ENCODE measurements around the gene NAIF1. TPM values are rescaled to one million over a fixed set of nuclear protein-coding genes. Genes with fewer than 3 reads are reported as not detected.

NAIF1 gene
- polyA plus RNA-seq, 3 donors, result 4.6 to 6.5 (median 5.6) TPM

DNA sequence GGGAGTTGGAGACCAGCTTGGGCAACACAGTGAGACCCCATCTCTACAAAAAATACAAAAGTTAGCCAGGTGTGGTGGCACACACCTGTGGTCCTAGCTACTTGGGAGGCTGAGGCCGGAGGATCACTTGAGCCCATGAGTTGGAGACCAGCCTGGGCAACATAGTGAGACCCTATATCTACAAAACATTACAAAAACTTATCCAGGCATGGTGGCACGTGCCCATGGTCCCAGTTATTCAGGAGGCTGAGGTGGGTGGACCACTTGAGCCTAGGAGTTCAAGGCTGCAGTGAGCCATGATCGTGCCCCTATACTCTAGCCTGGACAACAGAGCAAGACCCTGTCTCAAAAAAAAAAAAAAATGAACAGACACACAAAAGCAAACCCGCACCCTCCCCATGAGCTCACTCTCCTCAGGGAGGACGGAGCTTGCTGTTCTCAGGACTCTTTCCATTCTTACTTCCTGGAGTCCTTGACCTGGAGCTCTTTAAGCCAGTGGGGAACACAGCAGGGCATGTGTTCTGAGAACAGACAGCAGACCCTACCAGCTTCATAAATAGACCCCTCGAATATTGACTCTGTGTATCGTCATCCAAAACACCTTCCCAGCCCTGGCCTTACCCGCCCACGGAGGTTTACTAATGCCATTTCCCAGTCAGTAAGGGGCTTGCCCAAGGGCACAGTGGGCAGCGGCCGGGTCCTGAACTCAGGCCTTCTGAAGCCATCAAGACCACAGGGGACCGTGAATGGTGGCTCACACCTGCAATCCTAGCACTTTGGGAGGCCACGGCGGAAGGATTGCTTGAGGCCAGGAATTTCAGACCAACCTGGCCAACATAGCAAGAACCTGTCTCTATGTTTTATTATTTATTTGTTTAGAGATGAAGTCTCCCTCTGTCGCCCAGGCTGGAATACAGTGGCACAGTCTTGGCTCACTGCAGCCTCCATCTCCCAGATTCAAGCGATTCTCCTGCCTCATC, 49.3 kb upstream of the NAIF1 start:
- Histone ChIP-seq H3K4me3 (replicated peaks in 1 of 3; ENCODE audit: low read depth in 2 of 3, low read length in 3 of 3) (no peak overlapping the region), H3K27me3 (ENCODE audit: control insufficient read depth in 2 of 2, insufficient read depth in 2 of 2, low read length in 2 of 2) (no peaks in the 10 kb centered on the region), H3K36me3 (replicated peaks in 1 of 2; ENCODE audit: control insufficient read depth in 1 of 2, insufficient read depth in 2 of 2, low read length in 2 of 2) (peaks cover 10 to 15% of the 10 kb centered on the region in 2 donors), H3K4me2 (replicated peaks; ENCODE audit: extremely low read depth, low read length, poor library complexity, severe bottlenecking) (no peak overlapping the region), H3K4me1 (ENCODE audit: control insufficient read depth in 1 of 2, insufficient read depth in 2 of 2, low read length in 2 of 2) (peaks cover 8 to 17% of the 10 kb centered on the region in 2 donors), H3K9ac (ENCODE audit: insufficient read depth, low read length, poor library complexity, severe bottlenecking) (no peak overlapping the region), H3K27ac (ENCODE audit: low read depth in 1 of 2, low read length in 2 of 2) (no peak overlapping the region), H3K9me3 (replicated peaks in 1 of 2; ENCODE audit: control insufficient read depth in 1 of 2, insufficient read depth in 1 of 2, low read length in 2 of 2) (no peaks in the 10 kb centered on the region), H3K79me2 (ENCODE audit: insufficient read depth, low read length) (no peaks in the 10 kb centered on the region), H2AFZ (ENCODE audit: insufficient read depth, low read depth, low read length, poor library complexity, severe bottlenecking) (no peak overlapping the region), H4K20me1 (ENCODE audit: insufficient read depth, low read length) (no peaks in the 10 kb centered on the region)
- peaks cover 15% of the 10 kb centered on the region for H3K4me1 Mint-ChIP-seq
- TF ChIP-seq, protein P1, sequence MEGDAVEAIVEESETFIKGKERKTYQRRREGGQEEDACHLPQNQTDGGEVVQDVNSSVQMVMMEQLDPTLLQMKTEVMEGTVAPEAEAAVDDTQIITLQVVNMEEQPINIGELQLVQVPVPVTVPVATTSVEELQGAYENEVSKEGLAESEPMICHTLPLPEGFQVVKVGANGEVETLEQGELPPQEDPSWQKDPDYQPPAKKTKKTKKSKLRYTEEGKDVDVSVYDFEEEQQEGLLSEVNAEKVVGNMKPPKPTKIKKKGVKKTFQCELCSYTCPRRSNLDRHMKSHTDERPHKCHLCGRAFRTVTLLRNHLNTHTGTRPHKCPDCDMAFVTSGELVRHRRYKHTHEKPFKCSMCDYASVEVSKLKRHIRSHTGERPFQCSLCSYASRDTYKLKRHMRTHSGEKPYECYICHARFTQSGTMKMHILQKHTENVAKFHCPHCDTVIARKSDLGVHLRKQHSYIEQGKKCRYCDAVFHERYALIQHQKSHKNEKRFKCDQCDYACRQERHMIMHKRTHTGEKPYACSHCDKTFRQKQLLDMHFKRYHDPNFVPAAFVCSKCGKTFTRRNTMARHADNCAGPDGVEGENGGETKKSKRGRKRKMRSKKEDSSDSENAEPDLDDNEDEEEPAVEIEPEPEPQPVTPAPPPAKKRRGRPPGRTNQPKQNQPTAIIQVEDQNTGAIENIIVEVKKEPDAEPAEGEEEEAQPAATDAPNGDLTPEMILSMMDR (IDR thresholded peaks at IDR 0.05), result no peak
- no peak for DNase-seq
- peaks cover 17 to 32% of the 10 kb centered on the region in 2 donors for H3K36me3 Mint-ChIP-seq
- no peak overlapping the region for H3K4me3 Mint-ChIP-seq
- peaks cover 2 to 6% (median 3%) of the 10 kb centered on the region in 3 donors for H3K27me3 Mint-ChIP-seq (ENCODE audit: low read depth in 3 of 3)
- intact Hi-C loops (cut with micrococcal nuclease), result loop anchor here in 1 of 2 donors (5.0 kb wide), 1 partner anchor 174 kb away; no protein-coding TSS in a partner anchor
- peaks cover 0 to 2% (median 0%) of the 10 kb centered on the region in 7 donors for H3K9me3 Mint-ChIP-seq
- peak overlapping the region; percentile 43 to 88 (median 66) for H3K27ac Mint-ChIP-seq
- WGBS (ENCODE audit: insufficient coverage), result 95% methylated on average over 6 of the region's 16 CpGs

DNA sequence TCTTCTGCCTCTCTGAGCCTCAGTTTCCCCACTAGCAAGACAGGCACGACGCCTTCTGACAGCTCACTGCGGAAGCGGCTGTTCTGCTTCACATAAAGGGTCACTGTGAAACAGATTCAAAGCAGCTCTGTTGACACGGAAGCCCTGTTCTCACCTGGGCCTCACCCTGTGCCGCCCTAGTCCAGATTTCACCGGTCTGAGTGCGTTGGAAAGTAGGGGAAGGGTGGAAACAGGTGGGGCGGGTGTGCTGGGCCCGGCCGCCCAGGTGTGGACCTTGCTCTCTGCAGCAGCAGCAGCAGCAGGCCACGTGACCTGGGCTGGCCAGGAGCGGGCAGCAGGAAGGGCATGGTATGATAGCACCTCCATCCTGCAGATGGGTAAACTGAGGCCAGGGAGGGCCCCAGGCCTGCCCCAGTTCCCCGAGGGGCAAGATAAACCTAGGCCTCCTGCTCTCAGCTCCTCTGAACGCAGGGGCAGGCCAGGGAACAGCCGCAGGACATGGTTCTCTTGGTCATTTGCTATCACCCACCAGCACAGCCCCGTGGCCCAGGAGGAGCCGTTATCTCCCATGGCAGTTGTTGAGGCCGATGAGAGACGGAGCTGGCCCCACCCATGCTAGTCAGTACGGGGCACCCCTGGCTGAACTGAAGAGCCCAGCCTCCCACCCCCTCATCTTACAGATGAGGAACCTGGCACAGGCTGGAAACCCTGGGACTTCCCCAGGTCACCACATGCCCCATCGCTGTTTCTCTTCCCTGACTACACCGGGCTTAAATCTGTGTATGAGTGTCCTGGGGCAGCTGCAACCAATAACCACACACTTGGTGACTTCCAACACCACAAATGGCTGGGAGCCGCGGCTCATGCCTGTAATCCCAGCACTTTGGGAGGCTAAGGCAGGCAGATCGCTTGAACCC, 48.3 kb upstream of the NAIF1 start:
- DNase-seq, result peak; percentile 55 to 86 (median 71)
- Histone ChIP-seq H3K27ac (ENCODE audit: low read depth in 1 of 2, low read length in 2 of 2) (no peak overlapping the region), H3K9ac (ENCODE audit: insufficient read depth, low read length, poor library complexity, severe bottlenecking) (no peak overlapping the region), H3K27me3 (ENCODE audit: control insufficient read depth in 2 of 2, insufficient read depth in 2 of 2, low read length in 2 of 2) (no peaks in the 10 kb centered on the region), H4K20me1 (ENCODE audit: insufficient read depth, low read length) (no peaks in the 10 kb centered on the region), H3K9me3 (replicated peaks in 1 of 2; ENCODE audit: control insufficient read depth in 1 of 2, insufficient read depth in 1 of 2, low read length in 2 of 2) (no peaks in the 10 kb centered on the region), H3K36me3 (replicated peaks in 1 of 2; ENCODE audit: control insufficient read depth in 1 of 2, insufficient read depth in 2 of 2, low read length in 2 of 2) (peaks cover under 1 to 6% of the 10 kb centered on the region in 2 donors), H2AFZ (ENCODE audit: insufficient read depth, low read depth, low read length, poor library complexity, severe bottlenecking) (no peak overlapping the region), H3K4me1 (ENCODE audit: control insufficient read depth in 1 of 2, insufficient read depth in 2 of 2, low read length in 2 of 2) (peaks cover 8 to 17% of the 10 kb centered on the region in 2 donors), H3K4me3 (replicated peaks in 1 of 3; ENCODE audit: low read depth in 2 of 3, low read length in 3 of 3) (no peak overlapping the region), H3K79me2 (ENCODE audit: insufficient read depth, low read length) (no peaks in the 10 kb centered on the region), H3K4me2 (replicated peaks; ENCODE audit: extremely low read depth, low read length, poor library complexity, severe bottlenecking) (no peak overlapping the region)
- H3K9me3 Mint-ChIP-seq, result peaks cover 0 to 2% (median 0%) of the 10 kb centered on the region in 7 donors
- H3K36me3 Mint-ChIP-seq, result peaks cover 11 to 24% of the 10 kb centered on the region in 2 donors
- peaks cover 2 to 6% (median 3%) of the 10 kb centered on the region in 3 donors for H3K27me3 Mint-ChIP-seq (ENCODE audit: low read depth in 3 of 3)
- peak overlapping the region; percentile 37 to 88 (median 66) for H3K27ac Mint-ChIP-seq
- peaks cover 15% of the 10 kb centered on the region for H3K4me1 Mint-ChIP-seq
- TF ChIP-seq, protein P1 (IDR thresholded peaks at IDR 0.05), result no peak
- 88% methylated on average over 23 of the region's 26 CpGs for WGBS (ENCODE audit: insufficient coverage)
- no peak overlapping the region for H3K4me3 Mint-ChIP-seq
- intact Hi-C loops (cut with micrococcal nuclease), result loop anchor here in 1 of 2 donors (5.0 kb wide), 1 partner anchor 173 kb away; no protein-coding TSS in a partner anchor

Data from CD14-positive monocyte (primary cell).